H7 (cell line): Measurements from ENCODE around the gene FGF14. TPM values are rescaled to one million over a fixed set of nuclear protein-coding genes. Genes with fewer than 3 reads are reported as not detected.

Experiments used
- DNase-seq: peaks from one replicate; pipeline ENCODE4 v3.0.0; 2012
- H3K27me3 ChIP-seq: 2 replicates; pipeline ENCODE4 v1.6.0; 2011; ENCODE audit warnings: mild to moderate bottlenecking, low read length; ENCODE audit not compliant: control insufficient read depth, insufficient read depth
- H3K36me3 ChIP-seq: replicated peaks from 2 replicates; pipeline ENCODE4 v1.5.1; 2011; ENCODE audit warnings: low read length; ENCODE audit not compliant: control insufficient read depth, insufficient read depth
- H3K4me3 ChIP-seq: 2 replicates; pipeline ENCODE4 v1.5.1; 2011; ENCODE audit warnings: low read depth, mild to moderate bottlenecking, control low read depth, low read length, moderate library complexity; ENCODE audit not compliant: insufficient read depth
- total RNA-seq: library from RNA; depleted of rRNA; stranded (reverse); fragments of >200 nt; shearing (Covaris generic); gene quantifications from 2 replicates; pipeline ENCODE4 v1.2.3, GENCODE V29; 2014

The FGF14 gene
- total RNA-seq, 1 experiment from 2014 or later = 0.73 TPM

GRCh38 chr13:101784313-101784712, 617.5 kb downstream of the FGF14 start:
- Histone ChIP-seq H3K36me3 (no peaks in the 10 kb centered on the region), H3K27me3 (no peaks in the 10 kb centered on the region), H3K4me3 (no peak overlapping the region)
- no peak for DNase-seq

GRCh38 chr13:101783554-101783953, 618.3 kb downstream of the FGF14 start:
- Histone ChIP-seq H3K36me3 (no peaks in the 10 kb centered on the region), H3K4me3 (no peak overlapping the region), H3K27me3 (no peaks in the 10 kb centered on the region)
- DNase-seq = no peak

GRCh38 chr13:101780211-101780610, 621.6 kb downstream of the FGF14 start:
- no peak for DNase-seq
- no peaks in the 10 kb centered on the region for H3K27me3 ChIP-seq
- H3K4me3 ChIP-seq = no peak overlapping the region
- H3K36me3 ChIP-seq = no peaks in the 10 kb centered on the region

GRCh38 chr13:101779147-101779546, 622.7 kb downstream of the FGF14 start:
- no peak for DNase-seq
- H3K27me3 ChIP-seq = no peaks in the 10 kb centered on the region

GRCh38 chr13:101775267-101775666, 626.6 kb downstream of the FGF14 start:
- no peak for DNase-seq
- Histone ChIP-seq H3K4me3 (no peak overlapping the region), H3K36me3 (no peaks in the 10 kb centered on the region), H3K27me3 (no peaks in the 10 kb centered on the region)

More at GRCh38 chr13:101779147-101779546, 622.7 kb downstream of the FGF14 start:
- Histone ChIP-seq H3K4me3 (no peak overlapping the region), H3K36me3 (no peaks in the 10 kb centered on the region)

- no peaks in the 10 kb centered on the region for H3K27me3 ChIP-seq
- H3K36me3 ChIP-seq = no peaks in the 10 kb centered on the region
- DNase-seq = no peak
- H3K4me3 ChIP-seq = no peak overlapping the region
These were observed 627.5 kb downstream of the FGF14 start for GRCh38 chr13:101774393-101774792.

GRCh38 chr13:101773062-101773461, 628.8 kb downstream of the FGF14 start:
- H3K27me3 ChIP-seq = no peaks in the 10 kb centered on the region
- H3K4me3 ChIP-seq = no peak overlapping the region
- no peaks in the 10 kb centered on the region for H3K36me3 ChIP-seq

GRCh38 chr13:101767131-101767530, 634.7 kb downstream of the FGF14 start:
- H3K27me3 ChIP-seq = no peaks in the 10 kb centered on the region
- H3K36me3 ChIP-seq = no peaks in the 10 kb centered on the region
- DNase-seq = no peak
- no peak overlapping the region for H3K4me3 ChIP-seq

More at GRCh38 chr13:101773062-101773461, 628.8 kb downstream of the FGF14 start:
- no peak for DNase-seq

GRCh38 chr13:101763191-101763590, 638.7 kb downstream of the FGF14 start:
- Histone ChIP-seq H3K4me3 (no peak overlapping the region), H3K27me3 (no peaks in the 10 kb centered on the region), H3K36me3 (no peaks in the 10 kb centered on the region)
- no peak for DNase-seq

- DNase-seq = no peak
- Histone ChIP-seq H3K27me3 (no peaks in the 10 kb centered on the region), H3K4me3 (no peak overlapping the region), H3K36me3 (no peaks in the 10 kb centered on the region)
These were observed 644.3 kb downstream of the FGF14 start for GRCh38 chr13:101757446-101758039.

- Histone ChIP-seq H3K4me3 (no peak overlapping the region), H3K36me3 (no peaks in the 10 kb centered on the region)
- DNase-seq = no peak
These were observed 646.5 kb downstream of the FGF14 start for GRCh38 chr13:101755228-101755887.

GRCh38 chr13:101752432-101752831, 649.4 kb downstream of the FGF14 start:
- Histone ChIP-seq H3K27me3 (no peaks in the 10 kb centered on the region), H3K4me3 (no peak overlapping the region), H3K36me3 (no peaks in the 10 kb centered on the region)
- no peak for DNase-seq

More at GRCh38 chr13:101755228-101755887, 646.5 kb downstream of the FGF14 start:
- no peaks in the 10 kb centered on the region for H3K27me3 ChIP-seq

GRCh38 chr13:101751488-101751887, 650.4 kb downstream of the FGF14 start:
- no peak overlapping the region for H3K4me3 ChIP-seq
- H3K36me3 ChIP-seq = no peaks in the 10 kb centered on the region
- DNase-seq = no peak
- H3K27me3 ChIP-seq = no peaks in the 10 kb centered on the region

- Histone ChIP-seq H3K27me3 (no peaks in the 10 kb centered on the region), H3K4me3 (no peak overlapping the region), H3K36me3 (no peaks in the 10 kb centered on the region)
- no peak for DNase-seq
These were observed 652.3 kb downstream of the FGF14 start for GRCh38 chr13:101749584-101749983.

- Histone ChIP-seq H3K27me3 (no peaks in the 10 kb centered on the region), H3K36me3 (no peaks in the 10 kb centered on the region), H3K4me3 (no peak overlapping the region)
- DNase-seq = no peak
These were observed 654.8 kb downstream of the FGF14 start for GRCh38 chr13:101747039-101747438.
